K562 (cell line): ENCODE data around the gene ZFP69B. TPM values are rescaled to one million over a fixed set of nuclear protein-coding genes. Genes with fewer than 3 reads are reported as not detected.

Experiments
- CEBPG ChIP-seq, 3 experiments: fragments of 200-800 bp in 1 of 3; sonication (Bioruptor generic) in 1 of 3; sonication (generic) in 1 of 3; formaldehyde crosslinking in 1 of 3; IDR thresholded peaks in 2 of 3; conservative IDR thresholded peaks in 1 of 3; 2 replicates each; pipeline versions ENCODE4 v1.6.1 to v1.8.0; 2016 to 2022; ENCODE audit warnings: missing compliant biosample characterization in 2 of 3, missing genetic modification characterization in 2 of 3, mild to moderate bottlenecking in 1 of 3, missing genetic modification reagents in 1 of 3
- NBN ChIP-seq: fragments of 450-650 bp; IDR thresholded peaks from 2 replicates; pipeline ENCODE4 v1.6.1; 2016; ENCODE audit warnings: low read depth, mild to moderate bottlenecking
- PREB ChIP-seq: sonication (generic); formaldehyde crosslinking; IDR thresholded peaks from 2 replicates; pipeline ENCODE4 v1.8.1; 2023; ENCODE audit warnings: mild to moderate bottlenecking, missing genetic modification reagents
- ZBTB33 ChIP-seq: sonication (generic); formaldehyde crosslinking; IDR thresholded peaks from 2 replicates; pipeline ENCODE4 v1.8.1; 2023; ENCODE audit warnings: mild to moderate bottlenecking, missing genetic modification reagents
- ZNF445 ChIP-seq: fragments of 250-450 bp; sonication (Bioruptor Pico); IDR thresholded peaks from 2 replicates; pipeline ENCODE4 v1.4.0; 2020; ENCODE audit warnings: low read depth, mild to moderate bottlenecking, moderate library complexity
- polyA plus RNA-seq, 8 experiments: library from polyadenylated mRNA; depleted of rRNA in 4 of 8; stranded (reverse) in 5 of 8; unstranded in 3 of 8; fragments of >200 nt; fragmentation: Nextera tagmentation in 2 of 8; fragmentation: Illumina TruSeq in 1 of 8; extraction: Ambion mirVana in 2 of 8; extraction: Trizol in 1 of 8; gene quantifications; 2 replicates each; pipeline versions ENCODE4 v1.2.1 to v1.2.3, GENCODE V29; 2011 to 2014; ENCODE audit warnings: inconsistent platforms in 1 of 8, missing spikeins in 1 of 8
- total RNA-seq, 7 experiments: library from RNA; depleted of rRNA in 6 of 7; stranded (reverse); fragments of >200 nt in 6 of 7; fragmentation: Illumina TruSeq in 2 of 7; extraction: Trizol in 2 of 7; gene quantifications; 2 replicates each; pipeline versions ENCODE4 v1.2.1 to v1.2.3, GENCODE V29; 2011 to 2021; ENCODE audit warnings: low replicate concordance in 1 of 7
- TF ChIP-seq, protein P1 (sequence below): sonication (generic); formaldehyde crosslinking; IDR thresholded peaks from 2 replicates; pipeline ENCODE4 v1.9.0; 2022; ENCODE audit warnings: mild to moderate bottlenecking, missing genetic modification reagents
- TF ChIP-seq, protein P2 (sequence below): IDR thresholded peaks from 3 replicates; pipeline ENCODE4 v1.6.1; 2011; ENCODE audit warnings: borderline replicate concordance, mild to moderate bottlenecking, moderate library complexity; ENCODE audit not compliant: insufficient read length; ENCODE audit errors: extremely low read depth

ZFP69B gene
- total and polyA plus RNA-seq, 9 of the 15 experiments (the other 6 are each of a cell fraction or from before 2014, with no cell fraction given), result 1.6 to 10.3 (median 8.4) TPM

DNA sequence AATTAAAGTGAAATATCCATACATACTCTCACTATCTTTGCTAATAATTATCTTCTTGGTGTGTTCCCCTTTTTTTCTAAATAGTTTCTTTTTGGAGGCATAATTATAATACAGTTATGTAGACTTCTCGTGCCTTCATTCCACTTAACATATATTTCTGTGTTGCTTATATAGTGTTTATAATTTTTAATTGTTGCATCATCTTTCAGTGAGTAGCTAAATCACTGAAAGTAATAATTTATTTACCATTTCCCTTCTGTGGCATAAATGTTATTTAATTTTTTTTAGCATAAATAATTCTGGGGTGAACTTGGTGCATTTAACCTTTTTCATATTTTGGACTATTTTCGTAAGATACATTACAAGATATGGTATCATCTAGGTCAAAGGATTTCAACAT lies 38.4 kb upstream of the ZFP69B start (continued):
- TF ChIP-seq CEBPG (CRISPR knock-in tag; IDR thresholded peaks at IDR 0.05), result no peak
- TF ChIP-seq CEBPG (tag; conservative IDR thresholded peaks at IDR 0.05 in 1 of 2, IDR thresholded peaks at IDR 0.05 in 1 of 2), result peak; percentile 65 to 93
- TF ChIP-seq, protein P1, sequence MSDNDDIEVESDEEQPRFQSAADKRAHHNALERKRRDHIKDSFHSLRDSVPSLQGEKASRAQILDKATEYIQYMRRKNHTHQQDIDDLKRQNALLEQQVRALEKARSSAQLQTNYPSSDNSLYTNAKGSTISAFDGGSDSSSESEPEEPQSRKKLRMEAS (CRISPR knock-in tag), result no peak
- TF ChIP-seq ZBTB33, result no peak
- TF ChIP-seq ZNF445 (CRISPR knock-in tag), result no peak
- TF ChIP-seq NBN, result no peak
- no peak for TF ChIP-seq PREB (CRISPR knock-in tag)
- TF ChIP-seq, protein P2, sequence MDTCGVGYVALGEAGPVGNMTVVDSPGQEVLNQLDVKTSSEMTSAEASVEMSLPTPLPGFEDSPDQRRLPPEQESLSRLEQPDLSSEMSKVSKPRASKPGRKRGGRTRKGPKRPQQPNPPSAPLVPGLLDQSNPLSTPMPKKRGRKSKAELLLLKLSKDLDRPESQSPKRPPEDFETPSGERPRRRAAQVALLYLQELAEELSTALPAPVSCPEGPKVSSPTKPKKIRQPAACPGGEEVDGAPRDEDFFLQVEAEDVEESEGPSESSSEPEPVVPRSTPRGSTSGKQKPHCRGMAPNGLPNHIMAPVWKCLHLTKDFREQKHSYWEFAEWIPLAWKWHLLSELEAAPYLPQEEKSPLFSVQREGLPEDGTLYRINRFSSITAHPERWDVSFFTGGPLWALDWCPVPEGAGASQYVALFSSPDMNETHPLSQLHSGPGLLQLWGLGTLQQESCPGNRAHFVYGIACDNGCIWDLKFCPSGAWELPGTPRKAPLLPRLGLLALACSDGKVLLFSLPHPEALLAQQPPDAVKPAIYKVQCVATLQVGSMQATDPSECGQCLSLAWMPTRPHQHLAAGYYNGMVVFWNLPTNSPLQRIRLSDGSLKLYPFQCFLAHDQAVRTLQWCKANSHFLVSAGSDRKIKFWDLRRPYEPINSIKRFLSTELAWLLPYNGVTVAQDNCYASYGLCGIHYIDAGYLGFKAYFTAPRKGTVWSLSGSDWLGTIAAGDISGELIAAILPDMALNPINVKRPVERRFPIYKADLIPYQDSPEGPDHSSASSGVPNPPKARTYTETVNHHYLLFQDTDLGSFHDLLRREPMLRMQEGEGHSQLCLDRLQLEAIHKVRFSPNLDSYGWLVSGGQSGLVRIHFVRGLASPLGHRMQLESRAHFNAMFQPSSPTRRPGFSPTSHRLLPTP, result no peak
- TF ChIP-seq, all 486 proteins: peak for 4
